GM21737 (cell line): ENCODE results near the gene IGF1.
"Not testable (repeated sequence)": the region's sequence is repeated elsewhere in the genome, so short reads cannot be mapped to it uniquely, and the experiment has no call there.

ENCODE experiments used
- ATAC-seq: cut with Tn5 transposase; IDR thresholded peaks from one replicate; pipeline ENCODE4 v1.9.1; 2021; ENCODE audit warnings: mild to moderate bottlenecking, moderate library complexity; ENCODE audit not compliant: unreplicated experiment

IGF1 gene

GRCh38 chr12:102462795-102463465 is 17.4 kb downstream of the IGF1 start:
- no peak for ATAC-seq

- ATAC-seq, result no peak
Measured at GRCh38 chr12:102462386-102462785, 18.0 kb downstream of the IGF1 start.

- no peak for ATAC-seq
Measured at GRCh38 chr12:102461501-102461900, 18.9 kb downstream of the IGF1 start.

- no peak for ATAC-seq
Measured at GRCh38 chr12:102459314-102459713, 21.0 kb downstream of the IGF1 start.

- no peak for ATAC-seq
Measured at GRCh38 chr12:102454808-102455760, 25.3 kb downstream of the IGF1 start.

- ATAC-seq, result no peak
Measured at GRCh38 chr12:102454330-102454729, 26.0 kb downstream of the IGF1 start.

GRCh38 chr12:102452605-102453004 is 27.8 kb downstream of the IGF1 start:
- ATAC-seq, result no peak

- not testable (repeated sequence) for ATAC-seq
Measured at GRCh38 chr12:102449018-102449417, 31.3 kb downstream of the IGF1 start.

- not testable (repeated sequence) for ATAC-seq
Measured at GRCh38 chr12:102447426-102447825, 32.9 kb downstream of the IGF1 start.

- no peak for ATAC-seq
Measured at GRCh38 chr12:102444707-102445106, 35.7 kb downstream of the IGF1 start.

- ATAC-seq, result no peak
Measured at GRCh38 chr12:102444093-102444492, 36.3 kb downstream of the IGF1 start.

GRCh38 chr12:102441077-102441596 is 39.2 kb downstream of the IGF1 start:
- no peak for ATAC-seq

GRCh38 chr12:102439426-102440405 is 40.6 kb downstream of the IGF1 start:
- no peak for ATAC-seq

- ATAC-seq, result no peak
Measured at GRCh38 chr12:102438827-102439210, 41.5 kb downstream of the IGF1 start.

GRCh38 chr12:102438047-102438826 is 42.1 kb downstream of the IGF1 start:
- ATAC-seq, result no peak

- no peak for ATAC-seq
Measured at GRCh38 chr12:102437511-102437910, 42.9 kb downstream of the IGF1 start.

- ATAC-seq, result no peak
Measured at GRCh38 chr12:102436867-102437266, 43.5 kb downstream of the IGF1 start.

- no peak for ATAC-seq
Measured at GRCh38 chr12:102435827-102436436, 44.4 kb downstream of the IGF1 start.

- ATAC-seq, result no peak
Measured at GRCh38 chr12:102433304-102433703, 47.1 kb downstream of the IGF1 start.
